Trophoblast cell (in vitro differentiated cells and primary cell): ENCODE results near the gene ADAMTS13.

Experiments used
- DNase-seq, 2 donors: peaks; one replicate each; pipeline ENCODE4 v3.0.0-alpha.2; 2016
- H2AFZ ChIP-seq: 2 replicates; pipeline ENCODE4 v1.6.1; 2013; ENCODE audit warnings: low read length, moderate library complexity, mild to moderate bottlenecking; ENCODE audit not compliant: insufficient read depth, poor library complexity
- H2AK5ac ChIP-seq: 2 replicates; pipeline ENCODE4 v1.6.1; 2013; ENCODE audit warnings: mild to moderate bottlenecking, low read length
- H2BK120ac ChIP-seq: 2 replicates; pipeline ENCODE4 v1.6.1; 2013; ENCODE audit warnings: low read length, mild to moderate bottlenecking, moderate library complexity; ENCODE audit not compliant: insufficient read depth, poor library complexity
- H2BK12ac ChIP-seq: 2 replicates; pipeline ENCODE4 v1.6.1; 2013; ENCODE audit warnings: mild to moderate bottlenecking, low read length, moderate library complexity
- H2BK5ac ChIP-seq: 2 replicates; pipeline ENCODE4 v1.6.1; 2013; ENCODE audit warnings: low read length, low read depth, moderate library complexity, mild to moderate bottlenecking; ENCODE audit not compliant: poor library complexity
- H3K14ac ChIP-seq: 2 replicates; pipeline ENCODE4 v1.6.1; 2013; ENCODE audit warnings: mild to moderate bottlenecking, low read length
- H3K18ac ChIP-seq: 2 replicates; pipeline ENCODE4 v1.6.1; 2013; ENCODE audit warnings: mild to moderate bottlenecking, low read length
- H3K23ac ChIP-seq: 2 replicates; pipeline ENCODE4 v1.6.1; 2013; ENCODE audit warnings: low read length
- H3K27ac ChIP-seq: 2 replicates; pipeline ENCODE4 v1.5.1; 2013; ENCODE audit warnings: low read depth, mild to moderate bottlenecking, inconsistent platforms, low read length, moderate library complexity
- H3K27me3 ChIP-seq: 2 replicates; pipeline ENCODE4 v1.6.1; 2013; ENCODE audit warnings: inconsistent platforms, mild to moderate bottlenecking, low read length, moderate library complexity; ENCODE audit not compliant: insufficient read depth
- H3K36me3 ChIP-seq, 2 experiments: 1 replicate in 1 of 2; 2 replicates in 1 of 2; pipeline ENCODE4 v1.6.1; 2013; ENCODE audit warnings: low read length in 2 of 2, mild to moderate bottlenecking in 2 of 2, moderate library complexity in 1 of 2; ENCODE audit not compliant: insufficient read depth in 2 of 2, control insufficient read depth in 1 of 2
- H3K4ac ChIP-seq: 2 replicates; pipeline ENCODE4 v1.6.1; 2013; ENCODE audit warnings: low read depth, mild to moderate bottlenecking, low read length, moderate library complexity
- H3K4me1 ChIP-seq, 2 experiments: 1 replicate in 1 of 2; 2 replicates in 1 of 2; pipeline ENCODE4 v1.6.1; 2013; ENCODE audit warnings: low read length in 2 of 2, mild to moderate bottlenecking in 2 of 2, moderate library complexity in 1 of 2; ENCODE audit not compliant: insufficient read depth in 2 of 2, control insufficient read depth in 1 of 2
- H3K4me2 ChIP-seq: 2 replicates; pipeline ENCODE4 v1.6.1; 2013; ENCODE audit warnings: inconsistent platforms, mild to moderate bottlenecking, low read length, moderate library complexity
- H3K4me3 ChIP-seq: 2 replicates; pipeline ENCODE4 v1.5.1; 2013; ENCODE audit warnings: mild to moderate bottlenecking, low read depth, low read length, inconsistent platforms
- H3K79me1 ChIP-seq: one replicate; pipeline ENCODE4 v1.6.1; 2013; ENCODE audit warnings: low read length
- H3K79me2 ChIP-seq: 2 replicates; pipeline ENCODE4 v1.6.1; 2013; ENCODE audit warnings: low read length, mild to moderate bottlenecking; ENCODE audit not compliant: control insufficient read depth, insufficient read depth, poor library complexity
- H3K9ac ChIP-seq: 2 replicates; pipeline ENCODE4 v1.6.1; 2013; ENCODE audit warnings: mild to moderate bottlenecking, low read length
- H3K9me3 ChIP-seq: 2 replicates; pipeline ENCODE4 v1.6.1; 2013; ENCODE audit warnings: low read depth, mild to moderate bottlenecking, control low read depth, inconsistent platforms, low read length; ENCODE audit not compliant: insufficient read depth
- H4K12ac ChIP-seq: 2 replicates; pipeline ENCODE4 v1.6.1; 2013; ENCODE audit warnings: low read depth, mild to moderate bottlenecking, low read length, moderate library complexity
- H4K8ac ChIP-seq: 2 replicates; pipeline ENCODE4 v1.6.1; 2013; ENCODE audit warnings: low read depth, mild to moderate bottlenecking, low read length, moderate library complexity
- H4K91ac ChIP-seq: one replicate; pipeline ENCODE4 v1.6.1; 2013; ENCODE audit warnings: low read depth, mild to moderate bottlenecking, low read length, moderate library complexity
- whole genome bisulfite sequencing: extraction: QIAGEN DNeasy Blood & Tissue Kit; methylation state at CpG from one replicate; pipeline ENCODE4 v1.1.7; 2013; ENCODE audit warnings: missing lambda C conversion rate; ENCODE audit not compliant: insufficient read length, insufficient coverage; ENCODE audit errors: extremely low coverage; 5-methylcytosine and 5-hydroxymethylcytosine counted together

Gene ADAMTS13

GRCh38 chr9:133474215-133474614 is 52.0 kb downstream of the ADAMTS13 start:
- H3K9ac ChIP-seq = no peak overlapping the region
- no peaks in the 10 kb centered on the region for H3K9me3 ChIP-seq
- no peak overlapping the region for H2BK120ac ChIP-seq
- no peak overlapping the region for H2AFZ ChIP-seq
- H3K27ac ChIP-seq = no peak overlapping the region
- H3K27me3 ChIP-seq = no peaks in the 10 kb centered on the region
- no peak overlapping the region for H2BK12ac ChIP-seq
- H3K4ac ChIP-seq = no peak overlapping the region
- H2AK5ac ChIP-seq = no peak overlapping the region
- DNase-seq = no peak
- no peak overlapping the region for H3K4me3 ChIP-seq
- no peak overlapping the region for H3K4me2 ChIP-seq
- no peak overlapping the region for H4K12ac ChIP-seq
- peaks cover 4% of the 10 kb centered on the region for H3K79me1 ChIP-seq
- H3K18ac ChIP-seq = no peak overlapping the region
- peaks cover 8 to 10% of the 10 kb centered on the region in 2 experiments for H3K4me1 ChIP-seq
- H4K91ac ChIP-seq = no peak overlapping the region
- H2BK5ac ChIP-seq = no peak overlapping the region
- H3K36me3 ChIP-seq = peaks cover 30 to 31% of the 10 kb centered on the region in 2 experiments
- no peaks in the 10 kb centered on the region for H3K79me2 ChIP-seq
- H3K14ac ChIP-seq = no peak overlapping the region
- no peak overlapping the region for H4K8ac ChIP-seq
- H3K23ac ChIP-seq = no peak overlapping the region
- WGBS = no CpG with 5 or more reads among the region's 5 CpGs

- Histone ChIP-seq H2BK120ac (no peak overlapping the region), H3K4ac (no peak overlapping the region), H3K79me2 (no peaks in the 10 kb centered on the region), H3K14ac (no peak overlapping the region), H3K9me3 (no peaks in the 10 kb centered on the region), H3K4me2 (no peak overlapping the region), H2AFZ (no peak overlapping the region), H4K12ac (no peak overlapping the region), H3K9ac (no peak overlapping the region), H4K91ac (no peak overlapping the region), H4K8ac (no peak overlapping the region), H3K4me1 (peaks cover 11 to 12% of the 10 kb centered on the region in 2 experiments), H3K23ac (no peak overlapping the region), H3K79me1 (peaks cover 4% of the 10 kb centered on the region), H3K27me3 (no peaks in the 10 kb centered on the region), H3K27ac (no peak overlapping the region), H2BK5ac (no peak overlapping the region), H2BK12ac (no peak overlapping the region), H3K18ac (no peak overlapping the region), H3K4me3 (no peak overlapping the region), H2AK5ac (no peak overlapping the region), H3K36me3 (peaks cover 30 to 31% of the 10 kb centered on the region in 2 experiments)
- WGBS = no CpG with 5 or more reads among the region's 20 CpGs
- no peak for DNase-seq
Measured at GRCh38 chr9:133474853-133475252, 52.7 kb downstream of the ADAMTS13 start.

- no peak overlapping the region for H3K18ac ChIP-seq
- H3K4me2 ChIP-seq = no peak overlapping the region
- no peak overlapping the region for H3K27ac ChIP-seq
- peaks cover 4% of the 10 kb centered on the region for H3K79me1 ChIP-seq
- H3K79me2 ChIP-seq = no peaks in the 10 kb centered on the region
- no peak overlapping the region for H3K23ac ChIP-seq
- H2BK12ac ChIP-seq = no peak overlapping the region
- H4K8ac ChIP-seq = no peak overlapping the region
- no peak overlapping the region for H3K4me3 ChIP-seq
- H3K9me3 ChIP-seq = no peaks in the 10 kb centered on the region
- H3K36me3 ChIP-seq = peaks cover 30 to 31% of the 10 kb centered on the region in 2 experiments
- no peak overlapping the region for H2BK120ac ChIP-seq
- H4K12ac ChIP-seq = no peak overlapping the region
- H3K14ac ChIP-seq = no peak overlapping the region
- H2AK5ac ChIP-seq = no peak overlapping the region
- no peak overlapping the region for H2AFZ ChIP-seq
- no peaks in the 10 kb centered on the region for H3K27me3 ChIP-seq
- H4K91ac ChIP-seq = no peak overlapping the region
- H3K4ac ChIP-seq = no peak overlapping the region
- H2BK5ac ChIP-seq = no peak overlapping the region
- WGBS = no CpG with 5 or more reads among the region's 27 CpGs
- H3K4me1 ChIP-seq = peaks cover 11 to 12% of the 10 kb centered on the region in 2 experiments
- no peak for DNase-seq
- no peak overlapping the region for H3K9ac ChIP-seq
Measured at GRCh38 chr9:133475292-133476012, 53.3 kb downstream of the ADAMTS13 start.

- Histone ChIP-seq H2AFZ (no peak overlapping the region), H4K91ac (no peak overlapping the region), H3K4me1 (peaks cover 11 to 12% of the 10 kb centered on the region in 2 experiments), H3K23ac (no peak overlapping the region), H3K4me2 (no peak overlapping the region), H3K79me1 (peaks cover 4% of the 10 kb centered on the region), H3K4me3 (no peak overlapping the region), H3K79me2 (no peaks in the 10 kb centered on the region), H3K27ac (no peak overlapping the region), H2BK12ac (no peak overlapping the region), H3K4ac (no peak overlapping the region), H3K9ac (no peak overlapping the region), H3K18ac (no peak overlapping the region), H2AK5ac (no peak overlapping the region), H3K14ac (no peak overlapping the region), H3K9me3 (no peaks in the 10 kb centered on the region), H3K36me3 (peaks cover 30 to 31% of the 10 kb centered on the region in 2 experiments), H4K8ac (no peak overlapping the region), H2BK5ac (no peak overlapping the region), H3K27me3 (no peaks in the 10 kb centered on the region), H2BK120ac (no peak overlapping the region), H4K12ac (no peak overlapping the region)
- WGBS = no CpG with 5 or more reads among the region's 27 CpGs
- peak; percentile 29 to 63 for DNase-seq
Measured at GRCh38 chr9:133476036-133476931, 54.1 kb downstream of the ADAMTS13 start.
